ENCODE measurements around the gene NTRK2. TPM values are rescaled to one million over a fixed set of nuclear protein-coding genes. Genes with fewer than 3 reads are reported as not detected.
"Not testable (repeated sequence)": the region's sequence is repeated elsewhere in the genome, so short reads cannot be mapped to it uniquely, and the experiment has no call there.

NTRK2 gene
- total RNA-seq, 1 donor from 2014 or later: 23.8 TPM

- intact Hi-C loops (cut with DNase I): no loop called here
- no peaks in the 10 kb centered on the region for H3K27me3 ChIP-seq
- no peaks in the 10 kb centered on the region for H3K4me1 ChIP-seq
- no peak overlapping the region for H3K4me3 ChIP-seq
- TF ChIP-seq CTCF (IDR thresholded peaks at IDR 0.05): no peak
- no peaks in the 10 kb centered on the region for H3K9me3 ChIP-seq
- H3K27ac ChIP-seq: no peak overlapping the region
- no peak for DNase-seq (ENCODE audit: low spot score in 2 of 2)
- H3K36me3 ChIP-seq: no peaks in the 10 kb centered on the region
These were observed 222.4 kb downstream of the NTRK2 start for GRCh38 chr9:84891924-84892323.

- no peaks in the 10 kb centered on the region for H3K27me3 ChIP-seq
- no peak overlapping the region for H3K27ac ChIP-seq
- intact Hi-C loops (cut with DNase I): no loop called here
- no peaks in the 10 kb centered on the region for H3K4me1 ChIP-seq
- H3K9me3 ChIP-seq: no peaks in the 10 kb centered on the region
- no peaks in the 10 kb centered on the region for H3K36me3 ChIP-seq
- H3K4me3 ChIP-seq: no peak overlapping the region
- DNase-seq (ENCODE audit: low spot score in 2 of 2): no peak
- no peak for TF ChIP-seq CTCF (IDR thresholded peaks at IDR 0.05)
These were observed 224.0 kb downstream of the NTRK2 start for GRCh38 chr9:84893419-84894128.

- Histone ChIP-seq H3K36me3 (no peaks in the 10 kb centered on the region), H3K9me3 (no peaks in the 10 kb centered on the region), H3K4me1 (no peaks in the 10 kb centered on the region), H3K27me3 (no peaks in the 10 kb centered on the region), H3K27ac (no peak overlapping the region), H3K4me3 (no peak overlapping the region)
- intact Hi-C loops (cut with DNase I): no loop called here
- TF ChIP-seq CTCF (IDR thresholded peaks at IDR 0.05): no peak
- DNase-seq (ENCODE audit: low spot score in 2 of 2): no peak
These were observed 225.3 kb downstream of the NTRK2 start for GRCh38 chr9:84894859-84895258.

GRCh38 chr9:84897362-84898094, 228.0 kb downstream of the NTRK2 start:
- H3K27me3 ChIP-seq: no peaks in the 10 kb centered on the region
- H3K4me3 ChIP-seq: no peak overlapping the region
- no peak for TF ChIP-seq CTCF (IDR thresholded peaks at IDR 0.05)
- no peak overlapping the region for H3K27ac ChIP-seq
- intact Hi-C loops (cut with DNase I): no loop called here
- no peaks in the 10 kb centered on the region for H3K4me1 ChIP-seq
- H3K36me3 ChIP-seq: no peaks in the 10 kb centered on the region
- no peak for DNase-seq (ENCODE audit: low spot score in 2 of 2)
- H3K9me3 ChIP-seq: no peaks in the 10 kb centered on the region

- Histone ChIP-seq H3K9me3 (no peaks in the 10 kb centered on the region), H3K4me1 (no peaks in the 10 kb centered on the region), H3K27ac (no peak overlapping the region), H3K36me3 (no peaks in the 10 kb centered on the region), H3K4me3 (no peak overlapping the region), H3K27me3 (no peaks in the 10 kb centered on the region)
- no peak for TF ChIP-seq CTCF (IDR thresholded peaks at IDR 0.05)
- intact Hi-C loops (cut with DNase I): no loop called here
- DNase-seq (ENCODE audit: low spot score in 2 of 2): no peak
These were observed 228.7 kb downstream of the NTRK2 start for GRCh38 chr9:84898188-84898587.

GRCh38 chr9:84898618-84899017, 229.1 kb downstream of the NTRK2 start:
- DNase-seq (ENCODE audit: low spot score in 2 of 2); H3K27ac ChIP-seq; H3K9me3 ChIP-seq; intact Hi-C loops (cut with DNase I); H3K4me3 ChIP-seq; H3K36me3 ChIP-seq; H3K4me1 ChIP-seq; H3K27me3 ChIP-seq: not testable (repeated sequence)

Data from ascending aorta (tissue), 2 donors.